ENCODE results near the gene STX10. TPM values are rescaled to one million over a fixed set of nuclear protein-coding genes. Genes with fewer than 3 reads are reported as not detected.
A peak's percentile ranks its signal among the peaks of the same experiment; 100 is the strongest.

The STX10 gene
- total and polyA plus RNA-seq, 2 experiments from 2014 or later, result 66.5 to 82.2 TPM

DNA sequence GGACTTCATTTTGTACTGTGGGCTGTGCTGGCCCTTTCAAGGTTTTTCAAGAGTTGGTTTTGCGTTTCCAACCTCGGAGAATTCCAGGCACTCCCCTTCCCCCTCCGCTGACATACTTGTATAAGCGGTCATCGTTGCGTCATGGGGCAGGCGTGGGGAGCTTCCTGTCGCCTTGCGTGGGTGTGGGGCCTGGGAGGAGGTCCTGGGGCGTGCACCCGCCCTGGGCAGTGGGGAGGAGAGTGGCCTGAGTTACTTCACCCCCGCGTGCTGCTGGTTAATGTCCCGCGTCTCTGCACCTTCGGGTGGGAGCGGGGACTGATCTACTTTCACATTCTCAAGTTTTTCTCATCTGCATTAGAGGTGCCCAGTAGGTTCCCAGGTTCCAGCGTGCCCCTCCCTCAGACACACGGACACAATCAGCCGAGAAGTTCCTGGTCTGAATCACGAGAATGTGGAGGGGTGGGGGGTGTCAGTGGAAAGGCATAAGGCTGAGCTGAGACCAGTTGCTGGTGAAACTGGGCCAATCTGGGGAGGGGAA, 4.1 kb upstream of the STX10 start:
- TF ChIP-seq, protein P1, sequence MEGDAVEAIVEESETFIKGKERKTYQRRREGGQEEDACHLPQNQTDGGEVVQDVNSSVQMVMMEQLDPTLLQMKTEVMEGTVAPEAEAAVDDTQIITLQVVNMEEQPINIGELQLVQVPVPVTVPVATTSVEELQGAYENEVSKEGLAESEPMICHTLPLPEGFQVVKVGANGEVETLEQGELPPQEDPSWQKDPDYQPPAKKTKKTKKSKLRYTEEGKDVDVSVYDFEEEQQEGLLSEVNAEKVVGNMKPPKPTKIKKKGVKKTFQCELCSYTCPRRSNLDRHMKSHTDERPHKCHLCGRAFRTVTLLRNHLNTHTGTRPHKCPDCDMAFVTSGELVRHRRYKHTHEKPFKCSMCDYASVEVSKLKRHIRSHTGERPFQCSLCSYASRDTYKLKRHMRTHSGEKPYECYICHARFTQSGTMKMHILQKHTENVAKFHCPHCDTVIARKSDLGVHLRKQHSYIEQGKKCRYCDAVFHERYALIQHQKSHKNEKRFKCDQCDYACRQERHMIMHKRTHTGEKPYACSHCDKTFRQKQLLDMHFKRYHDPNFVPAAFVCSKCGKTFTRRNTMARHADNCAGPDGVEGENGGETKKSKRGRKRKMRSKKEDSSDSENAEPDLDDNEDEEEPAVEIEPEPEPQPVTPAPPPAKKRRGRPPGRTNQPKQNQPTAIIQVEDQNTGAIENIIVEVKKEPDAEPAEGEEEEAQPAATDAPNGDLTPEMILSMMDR (IDR thresholded peaks at IDR 0.05; ENCODE audit: poor library complexity), result no peak
- Histone ChIP-seq H3K4me2 (peak overlapping the region; percentile 96), H3K79me2 (peaks cover 36% of the 10 kb centered on the region), H2AFZ (no peak overlapping the region), H4K20me1 (ENCODE audit: insufficient read depth, poor library complexity, severe bottlenecking) (peaks cover 16% of the 10 kb centered on the region), H3K27ac (peak overlapping the region; percentile 99), H3K4me1 (ENCODE audit: insufficient read depth) (peaks cover 14% of the 10 kb centered on the region), H3K36me3 (replicated peaks; ENCODE audit: insufficient read depth, low read depth) (no peaks in the 10 kb centered on the region), H3K9me2 (replicated peaks; ENCODE audit: insufficient read depth) (no peaks in the 10 kb centered on the region), H3K4me3 (peak overlapping the region; percentile 90), H3K27me3 (no peaks in the 10 kb centered on the region), H3K9me3 (ENCODE audit: low read depth) (no peaks in the 10 kb centered on the region)
- DNase-seq (ENCODE audit: low spot score), result peak; percentile 88
- WGBS (ENCODE audit: low lambda C conversion rate, missing lambda C conversion rate), result 1% methylated on average over 21 of the region's 21 CpGs

DNA sequence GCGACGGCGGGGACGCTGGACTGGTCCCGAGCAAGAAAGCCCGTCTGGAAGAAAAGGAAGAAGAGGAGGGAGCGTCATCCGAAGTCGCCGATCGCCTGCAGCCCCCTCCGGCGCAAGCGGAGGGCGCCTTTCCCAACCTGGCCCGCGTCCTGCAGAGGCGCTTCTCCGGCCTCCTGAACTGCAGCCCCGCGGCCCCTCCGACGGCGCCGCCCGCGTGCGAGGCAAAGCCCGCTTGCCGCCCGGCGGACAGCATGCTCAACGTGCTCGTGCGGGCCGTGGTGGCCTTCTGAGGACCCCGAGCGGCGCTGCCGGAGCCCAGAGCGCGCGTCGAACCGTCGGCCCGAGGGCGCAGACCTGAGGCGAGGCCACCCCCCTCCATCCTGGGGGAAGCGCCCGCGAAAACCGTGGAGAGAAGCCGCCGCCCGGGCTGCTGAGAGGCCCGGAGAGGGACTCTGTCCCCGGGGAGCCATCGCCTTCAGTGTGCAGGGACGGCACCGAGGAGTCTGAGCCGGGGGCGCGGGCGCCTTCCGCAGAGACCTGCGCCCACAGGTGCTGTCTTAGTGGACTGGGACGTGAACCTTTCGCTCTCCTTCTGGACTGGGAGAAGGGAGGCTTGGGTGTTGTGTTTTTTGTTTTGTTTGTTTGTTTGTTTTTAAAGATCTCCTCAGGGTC, 3.5 kb upstream of the STX10 start:
- no peaks in the 10 kb centered on the region for H3K27me3 ChIP-seq
- DNase-seq (ENCODE audit: low spot score), result peak; percentile 59
- no peaks in the 10 kb centered on the region for H3K9me2 ChIP-seq (replicated peaks; ENCODE audit: insufficient read depth)
- peak overlapping the region; percentile 90 for H3K4me3 ChIP-seq
- WGBS (ENCODE audit: low lambda C conversion rate, missing lambda C conversion rate), result 1% methylated on average over 48 of the region's 69 CpGs
- H3K9me3 ChIP-seq (ENCODE audit: low read depth), result no peaks in the 10 kb centered on the region
- peaks cover 20% of the 10 kb centered on the region for H3K4me1 ChIP-seq (ENCODE audit: insufficient read depth)
- H3K27ac ChIP-seq, result peak overlapping the region; percentile 99
- no peaks in the 10 kb centered on the region for H3K36me3 ChIP-seq (replicated peaks; ENCODE audit: insufficient read depth, low read depth)
- no peak overlapping the region for H2AFZ ChIP-seq
- H3K4me2 ChIP-seq, result peak overlapping the region; percentile 96
- TF ChIP-seq EZH2 (IDR thresholded peaks at IDR 0.05; ENCODE audit: borderline replicate concordance) (no peak), EZH2phosphoT487 (IDR thresholded peaks at IDR 0.05; ENCODE audit: low read depth, severe bottlenecking, unreplicated experiment) (peak; percentile 34)
- TF ChIP-seq, protein P1 (IDR thresholded peaks at IDR 0.05; ENCODE audit: poor library complexity), result peak; percentile 12
- peaks cover 41% of the 10 kb centered on the region for H3K79me2 ChIP-seq
- peaks cover 16% of the 10 kb centered on the region for H4K20me1 ChIP-seq (ENCODE audit: insufficient read depth, poor library complexity, severe bottlenecking)

DNA sequence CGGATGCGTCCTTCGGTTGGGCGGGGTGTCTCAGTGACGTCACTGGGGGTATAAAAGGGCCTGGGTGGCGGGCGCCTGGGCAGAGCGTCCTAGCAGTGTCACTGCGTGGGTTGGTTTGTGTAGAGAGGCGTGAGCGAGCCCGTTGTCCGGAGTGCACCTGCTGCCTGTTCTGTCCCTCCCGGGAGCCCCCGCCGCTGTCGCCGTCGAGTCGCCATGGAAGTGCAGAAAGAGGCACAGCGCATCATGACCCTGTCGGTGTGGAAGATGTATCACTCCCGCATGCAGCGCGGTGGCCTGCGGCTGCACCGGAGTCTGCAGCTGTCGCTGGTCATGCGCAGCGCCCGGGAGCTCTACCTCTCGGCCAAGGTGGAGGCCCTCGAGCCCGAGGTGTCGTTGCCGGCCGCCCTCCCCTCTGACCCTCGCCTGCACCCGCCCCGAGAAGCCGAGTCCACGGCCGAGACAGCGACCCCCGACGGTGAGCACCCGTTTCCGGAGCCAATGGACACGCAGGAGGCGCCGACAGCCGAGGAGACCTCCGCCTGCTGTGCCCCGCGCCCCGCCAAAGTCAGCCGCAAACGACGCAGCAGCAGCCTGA, 2.9 kb upstream of the STX10 start:
- Histone ChIP-seq H3K9me3 (ENCODE audit: low read depth) (no peaks in the 10 kb centered on the region), H3K4me1 (ENCODE audit: insufficient read depth) (peaks cover 23% of the 10 kb centered on the region), H4K20me1 (ENCODE audit: insufficient read depth, poor library complexity, severe bottlenecking) (peaks cover 16% of the 10 kb centered on the region), H3K9me2 (replicated peaks; ENCODE audit: insufficient read depth) (no peaks in the 10 kb centered on the region), H3K4me3 (peak overlapping the region; percentile 90), H3K27me3 (no peaks in the 10 kb centered on the region), H2AFZ (no peak overlapping the region), H3K79me2 (peaks cover 45% of the 10 kb centered on the region), H3K27ac (peak overlapping the region; percentile 99), H3K4me2 (peak overlapping the region; percentile 96), H3K36me3 (replicated peaks; ENCODE audit: insufficient read depth, low read depth) (no peaks in the 10 kb centered on the region)
- TF ChIP-seq EZH2phosphoT487 (IDR thresholded peaks at IDR 0.05; ENCODE audit: low read depth, severe bottlenecking, unreplicated experiment) (no peak), EZH2 (IDR thresholded peaks at IDR 0.05; ENCODE audit: borderline replicate concordance) (no peak)
- TF ChIP-seq, protein P1 (IDR thresholded peaks at IDR 0.05; ENCODE audit: poor library complexity), result peak; percentile 28
- 1% methylated on average over 47 of the region's 59 CpGs for WGBS (ENCODE audit: low lambda C conversion rate, missing lambda C conversion rate)
- DNase-seq (ENCODE audit: low spot score), result peak; percentile 97

Data from hepatocyte (in vitro differentiated cells).